Stimulated activated CD8-positive, alpha-beta memory T cell treated with anti-CD3 and anti-CD28 coated beads, Interleukin-7, amount 100 ng/mL, for 24 hours (primary cell): ENCODE data around the gene CDKAL1.

ENCODE experiments used
- DNase-seq: peaks from one replicate; pipeline ENCODE4 v3.0.0-alpha.2; 2020; ENCODE audit warnings: low read depth

CDKAL1 gene

DNA sequence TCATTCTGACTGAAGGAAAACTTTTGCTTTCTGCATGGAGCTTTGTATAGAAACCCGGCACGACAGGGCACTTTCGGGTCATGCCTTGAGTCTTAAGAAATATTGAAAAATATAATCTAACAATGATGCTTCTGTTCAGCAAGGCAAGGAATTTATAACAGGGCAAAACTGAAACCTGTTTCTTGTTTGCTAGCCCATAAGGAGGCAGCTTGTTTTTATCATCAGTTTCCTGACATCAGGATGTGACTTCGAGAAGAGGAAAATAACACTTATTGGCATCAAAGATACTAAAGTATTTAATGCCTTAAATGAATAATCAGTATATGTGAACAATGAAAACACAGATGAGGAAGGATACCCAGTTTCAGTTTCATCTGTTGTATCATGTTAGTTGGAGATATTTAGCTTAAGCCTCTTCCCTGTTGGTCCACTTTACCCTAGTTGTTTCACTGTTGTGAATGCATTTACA is 146.5 kb downstream of the CDKAL1 start:
- no peak for DNase-seq

DNA sequence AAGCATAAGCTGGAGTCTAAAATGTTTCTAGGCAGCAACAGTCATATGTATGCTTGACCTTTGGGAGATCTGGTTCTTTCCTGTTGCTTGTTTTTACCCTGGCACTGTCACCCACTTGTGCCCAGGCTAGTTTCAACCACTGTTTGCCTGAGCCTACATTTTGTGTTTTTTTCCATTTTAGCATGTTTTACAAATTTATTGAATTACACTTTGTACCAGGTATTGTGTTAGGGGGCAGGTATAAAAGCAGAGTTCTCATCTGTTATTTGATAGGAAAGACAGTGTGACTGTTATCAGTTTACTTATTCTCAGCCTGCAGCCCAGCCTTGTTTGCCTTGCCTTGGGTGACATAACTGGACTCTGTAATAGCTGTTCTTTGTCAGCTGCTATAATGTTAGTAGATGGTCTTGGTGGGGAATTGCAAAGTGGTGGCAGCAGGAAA is 147.0 kb downstream of the CDKAL1 start:
- DNase-seq: no peak

DNA sequence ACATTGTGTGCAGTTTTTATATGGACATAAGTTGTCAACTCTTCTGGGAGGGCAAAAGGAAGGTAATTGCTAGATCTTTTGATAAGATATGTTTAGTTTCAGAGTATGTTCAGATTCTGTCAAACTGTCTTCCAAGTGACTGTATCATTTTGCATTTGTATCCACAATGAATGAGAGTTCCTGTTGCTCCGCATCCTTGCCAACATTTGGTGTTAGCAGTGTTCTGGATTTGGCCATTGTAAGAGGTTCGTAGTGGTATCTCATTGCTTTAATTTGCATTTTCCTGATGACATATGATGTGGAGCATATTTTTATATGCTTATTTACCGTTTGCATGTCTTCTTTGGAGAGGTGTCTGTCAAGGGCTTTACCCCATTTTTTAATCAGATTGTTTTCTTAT is 150.2 kb downstream of the CDKAL1 start:
- no peak for DNase-seq

DNA sequence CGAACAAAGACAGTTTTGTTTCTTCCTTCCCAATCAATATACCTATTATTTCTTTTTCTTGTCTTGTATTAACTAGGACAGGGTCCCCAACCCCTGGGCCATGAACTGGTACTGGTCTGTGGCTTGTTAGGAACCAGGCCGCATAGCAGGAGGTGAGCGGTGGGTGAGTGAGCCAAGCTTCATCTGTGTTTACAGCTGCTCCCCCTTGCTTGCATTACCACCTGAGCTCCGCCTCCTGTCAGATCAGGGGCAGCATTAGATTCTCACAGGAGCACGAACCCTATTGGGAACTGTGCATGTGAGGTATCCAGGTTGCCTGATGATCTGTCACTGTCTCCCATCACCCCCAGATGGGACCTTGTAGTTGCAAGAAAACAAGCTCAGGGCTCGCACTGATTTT is 151.9 kb downstream of the CDKAL1 start:
- DNase-seq: no peak

DNA sequence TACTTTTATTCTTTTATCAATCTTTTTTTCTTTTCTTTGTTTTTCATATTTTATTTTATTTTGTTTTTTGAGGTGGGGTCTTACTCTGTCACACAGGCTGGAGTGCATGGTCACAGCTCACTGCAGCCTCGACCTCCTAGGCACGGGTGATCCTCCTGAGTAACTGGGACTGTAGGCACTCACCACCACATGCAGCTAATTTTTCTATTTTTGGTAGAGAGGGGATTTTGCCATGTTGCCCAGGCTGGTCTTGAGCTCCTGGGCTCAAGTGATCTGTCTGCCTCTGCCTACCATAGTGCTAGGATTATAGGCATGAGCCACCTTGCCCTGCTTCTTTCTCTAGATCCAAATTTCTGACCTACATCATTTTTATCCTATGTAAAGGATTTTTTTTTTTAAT is 153.2 kb downstream of the CDKAL1 start:
- DNase-seq: no peak

DNA sequence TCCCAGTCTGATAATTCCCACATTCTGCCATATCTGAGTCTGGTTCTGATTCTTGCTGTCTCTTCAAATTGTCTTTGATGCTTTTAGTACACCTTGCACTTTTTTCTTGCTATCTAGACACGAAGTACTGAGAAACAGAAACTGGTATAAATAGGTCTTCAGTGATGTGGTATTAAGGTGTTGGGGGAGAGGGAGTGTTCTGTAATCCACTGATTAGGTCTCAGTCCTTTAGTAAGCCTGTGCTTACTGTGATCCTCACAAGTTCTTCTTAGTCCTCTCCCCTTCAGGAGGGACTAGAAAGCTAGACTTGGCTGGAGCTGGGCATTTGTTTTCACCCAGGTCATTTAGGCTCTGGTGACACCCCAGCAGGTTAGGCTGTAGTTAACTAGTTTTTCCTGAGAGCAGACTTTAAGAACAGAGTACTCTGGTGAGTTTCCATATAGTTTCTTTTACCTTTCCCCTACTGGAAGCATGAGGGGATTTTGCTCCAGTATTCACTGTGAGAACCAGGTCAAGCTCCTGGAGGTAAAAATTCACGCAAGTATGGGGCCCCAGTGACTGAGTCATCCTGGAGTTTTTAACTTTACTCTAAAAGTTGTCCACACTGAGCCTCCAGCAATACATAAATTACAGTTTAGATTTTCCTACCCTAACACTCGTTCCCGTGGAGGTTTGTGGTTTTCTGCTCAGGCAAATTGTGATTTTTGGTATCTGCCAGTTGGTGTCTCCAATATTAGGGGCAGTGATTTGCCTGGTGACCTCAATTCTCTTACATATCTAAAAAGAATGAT is 154.6 kb downstream of the CDKAL1 start:
- no peak for DNase-seq

DNA sequence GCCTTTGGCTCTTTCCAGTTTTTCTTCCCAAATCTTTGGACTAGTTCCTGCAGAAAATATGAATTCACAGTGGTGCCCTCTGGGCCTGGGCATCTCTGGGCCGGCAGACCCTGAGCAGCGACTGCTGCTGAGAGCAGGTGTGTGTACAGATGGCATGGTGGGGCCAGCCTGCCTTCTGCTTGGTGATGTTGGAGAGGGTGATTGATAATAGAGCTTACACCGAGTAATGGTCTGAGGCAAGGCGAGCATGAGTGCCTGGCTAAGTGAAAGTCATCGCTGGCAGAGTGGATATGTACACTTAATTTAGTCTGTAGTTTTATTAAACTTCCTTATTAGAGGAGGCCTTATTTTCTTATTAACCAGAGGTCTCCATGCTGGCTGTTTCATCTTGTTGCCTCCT is 156.9 kb downstream of the CDKAL1 start:
- DNase-seq: no peak

DNA sequence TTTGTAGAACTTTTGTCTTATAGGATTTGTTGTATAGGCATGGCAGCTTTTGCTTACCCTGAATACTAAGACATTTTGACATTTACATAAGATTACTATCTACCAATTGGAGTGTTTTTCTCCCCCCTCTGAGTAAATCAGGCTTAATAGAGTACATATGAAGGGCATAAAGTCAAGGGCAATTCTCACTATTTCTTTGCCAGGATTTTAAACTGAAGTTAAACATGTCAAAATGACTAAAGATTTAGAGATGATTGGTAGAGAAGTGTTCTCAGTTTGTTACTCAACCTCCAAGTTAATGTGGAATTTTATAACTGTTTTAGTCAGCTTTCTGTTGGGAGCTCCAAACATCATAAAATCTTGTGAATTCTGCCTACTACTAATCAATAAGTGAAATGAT is 157.8 kb downstream of the CDKAL1 start:
- DNase-seq: no peak

DNA sequence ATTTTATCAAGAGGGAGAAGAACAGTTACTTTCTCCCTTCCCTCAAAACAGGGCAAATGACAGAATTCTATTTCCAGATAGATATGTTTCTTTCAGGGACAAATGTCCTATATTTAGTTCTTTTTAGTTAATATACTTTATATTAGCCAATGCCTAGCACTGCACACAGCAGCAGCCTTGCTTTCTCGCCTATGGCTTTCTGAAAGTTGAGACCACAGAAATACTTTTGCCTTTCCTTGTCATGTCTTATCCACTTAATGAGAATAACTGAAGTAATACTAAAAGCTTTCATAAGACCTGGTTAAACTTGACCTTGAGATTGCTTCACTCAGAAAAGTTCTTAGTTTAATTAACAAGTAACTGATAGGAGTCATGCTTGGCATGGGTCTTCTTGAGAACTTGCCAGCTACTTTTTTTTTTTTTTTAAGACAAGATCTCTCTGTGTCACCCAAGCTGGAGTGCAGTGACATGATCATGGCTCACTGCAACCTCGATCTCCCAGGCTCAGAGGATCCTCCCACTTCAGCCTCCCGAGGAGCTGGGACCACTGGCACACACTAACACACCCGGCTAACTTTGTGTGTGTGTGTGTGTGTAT is 159.3 kb downstream of the CDKAL1 start:
- no peak for DNase-seq

DNA sequence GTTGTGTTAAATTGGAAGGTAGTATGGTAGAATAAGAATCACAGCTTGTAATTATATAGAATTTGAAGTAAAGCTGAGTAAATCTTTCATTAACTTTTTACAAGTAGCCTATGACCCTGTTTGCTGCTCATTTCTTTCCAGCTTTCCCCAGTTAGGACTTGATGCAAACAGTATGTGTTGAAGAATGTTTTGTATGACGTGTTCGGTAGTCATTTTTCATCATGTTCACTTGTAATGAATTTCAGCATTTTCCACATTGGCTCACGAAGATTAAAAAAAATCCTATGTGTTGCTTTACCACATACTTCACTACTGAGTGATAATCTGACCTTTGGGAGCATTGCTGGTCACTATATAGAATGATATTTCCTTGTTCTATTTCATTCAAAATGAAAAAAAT is 162.4 kb downstream of the CDKAL1 start:
- no peak for DNase-seq

DNA sequence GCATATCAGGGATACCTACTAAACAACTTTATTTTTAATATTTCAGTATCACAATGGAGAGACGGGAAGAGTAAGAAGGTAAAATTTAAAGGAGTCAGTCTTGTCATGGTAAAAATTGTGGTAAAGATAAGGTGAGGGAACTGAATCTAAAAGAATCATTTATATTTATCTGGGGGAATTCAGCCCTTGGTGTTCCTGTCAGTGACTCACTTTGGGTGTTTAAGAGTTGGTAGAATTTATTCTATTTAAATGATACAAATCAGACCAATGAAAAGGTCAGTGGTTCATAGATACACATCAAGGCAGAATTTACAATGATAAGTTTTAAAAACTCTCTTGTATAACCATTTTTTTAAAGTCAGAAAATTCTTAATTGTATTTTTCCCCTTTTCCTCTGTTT is 164.4 kb downstream of the CDKAL1 start:
- DNase-seq: no peak

DNA sequence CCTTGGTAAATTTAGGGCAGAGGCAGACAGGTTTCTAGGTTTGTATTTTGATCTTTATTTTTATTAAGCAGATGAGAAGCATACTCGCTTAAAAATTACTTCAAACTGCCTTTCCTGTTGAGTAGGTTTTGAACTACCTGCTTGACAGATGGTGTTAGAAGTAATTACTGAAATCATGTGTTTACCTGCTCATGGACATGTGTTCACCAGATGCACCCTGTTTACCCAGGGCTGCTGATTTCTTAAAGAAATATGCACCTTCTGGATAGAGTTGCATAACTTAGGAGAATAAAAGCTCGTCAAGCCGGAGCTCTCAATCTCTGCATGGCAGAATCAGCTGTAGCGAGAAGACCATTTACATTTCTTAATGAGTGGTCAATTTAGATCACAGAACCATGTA is 165.1 kb downstream of the CDKAL1 start:
- DNase-seq: no peak

DNA sequence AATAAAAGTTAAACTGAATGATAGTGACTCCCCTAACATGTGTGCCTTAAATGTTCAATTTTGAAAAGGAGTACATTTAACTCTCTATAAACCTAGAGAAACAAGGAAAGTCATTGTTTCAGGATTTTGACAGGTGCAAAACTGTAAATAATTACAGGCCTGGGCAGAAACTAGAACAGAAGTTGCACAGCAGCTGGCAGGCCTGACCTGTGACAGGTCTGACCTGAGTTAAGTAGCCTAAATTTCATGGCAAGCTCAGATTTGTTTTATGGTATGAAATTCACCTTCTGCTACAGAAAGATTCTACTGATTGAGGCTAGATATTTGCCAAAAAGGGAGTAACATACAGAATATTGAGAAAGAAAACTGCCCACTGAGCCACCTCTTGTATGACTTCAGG is 166.1 kb downstream of the CDKAL1 start:
- no peak for DNase-seq

DNA sequence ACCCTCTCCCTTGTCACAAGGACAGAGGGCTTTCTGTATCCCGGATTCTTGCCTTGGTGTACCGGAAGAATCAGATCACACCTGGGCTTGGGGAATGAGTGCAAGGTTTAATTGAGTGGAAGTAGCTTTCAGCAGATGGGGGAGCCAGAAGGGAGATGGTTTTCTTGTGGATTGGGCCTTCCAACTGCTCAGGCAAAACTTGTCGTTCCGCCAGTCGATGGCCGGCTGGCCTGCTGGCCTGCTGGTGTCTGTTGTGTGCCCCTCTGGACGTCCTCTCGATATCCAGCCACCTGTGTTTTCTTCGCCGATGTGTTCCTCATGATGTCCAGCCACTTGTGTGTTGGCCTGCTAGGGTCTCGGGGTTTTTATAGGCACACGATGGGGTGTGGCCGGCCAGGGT is 168.1 kb downstream of the CDKAL1 start:
- no peak for DNase-seq

DNA sequence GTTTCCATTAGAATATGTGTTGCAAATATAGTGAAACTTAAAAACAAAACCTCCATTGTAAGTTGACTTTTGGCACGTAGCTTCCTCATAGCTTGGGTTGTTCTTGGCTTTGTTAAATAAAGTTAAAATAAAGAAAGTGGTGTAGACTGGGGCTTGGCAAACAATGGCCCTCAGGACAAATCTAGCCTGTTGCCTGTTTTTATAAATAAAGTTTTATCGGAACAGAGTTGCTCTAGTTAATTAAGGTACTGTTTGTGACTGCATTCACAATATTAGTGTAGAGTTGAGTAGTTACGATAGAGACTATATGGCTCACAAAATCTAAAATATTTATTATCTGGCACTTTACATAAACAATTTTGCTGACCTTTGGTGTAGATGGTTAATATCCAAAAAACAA is 168.8 kb downstream of the CDKAL1 start:
- no peak for DNase-seq

DNA sequence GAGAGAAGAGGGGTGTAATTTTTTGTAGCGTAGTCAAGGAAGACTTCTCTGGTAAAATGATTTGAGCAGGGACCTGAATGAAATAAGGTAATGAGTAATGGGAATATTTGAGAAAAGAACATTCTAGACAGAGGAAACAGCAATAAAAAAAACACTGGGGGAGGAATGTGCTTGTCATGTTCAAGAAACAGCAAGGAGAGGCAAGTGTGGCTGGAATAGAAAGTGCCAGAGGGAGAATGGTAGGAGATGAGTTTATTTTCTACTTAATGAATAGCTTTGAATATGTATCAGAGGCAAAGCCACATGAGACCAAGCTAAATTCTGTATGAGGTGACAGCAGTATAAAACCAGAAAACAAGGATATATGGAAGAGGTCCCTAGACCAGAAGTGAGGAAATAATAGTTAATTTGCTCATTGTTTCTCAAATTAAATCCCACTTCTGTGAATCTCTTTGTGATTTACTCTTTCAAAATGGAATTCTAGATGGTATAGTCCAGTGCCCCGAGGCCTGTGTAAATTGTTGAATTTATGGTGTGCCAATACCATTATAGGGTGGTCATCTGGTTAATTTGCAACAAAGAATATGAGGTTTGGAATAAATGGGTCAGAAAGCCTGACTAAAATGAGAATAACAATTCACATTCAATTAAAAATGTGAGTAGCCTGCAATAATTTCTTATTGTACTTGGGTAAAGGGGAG is 170.2 kb downstream of the CDKAL1 start:
- no peak for DNase-seq

DNA sequence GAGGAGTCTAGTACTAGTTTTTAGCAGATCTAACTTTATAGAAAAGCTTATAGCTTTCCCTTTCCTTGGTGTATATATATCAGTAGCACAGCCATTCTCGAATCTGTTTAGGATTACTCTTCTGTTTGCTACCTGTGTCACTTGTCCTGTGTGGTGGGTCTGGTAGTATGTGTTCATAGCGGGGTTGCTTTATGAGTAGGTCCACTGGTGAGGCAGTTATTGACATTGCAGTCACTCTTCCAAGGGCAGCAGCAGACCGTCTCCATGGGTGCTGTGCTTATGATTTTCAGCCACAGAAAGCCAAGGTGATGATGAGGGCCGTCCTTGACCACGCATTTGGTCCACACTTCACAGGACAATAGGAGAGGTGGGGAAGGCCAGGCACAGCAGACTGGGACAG is 171.5 kb downstream of the CDKAL1 start:
- no peak for DNase-seq

DNA sequence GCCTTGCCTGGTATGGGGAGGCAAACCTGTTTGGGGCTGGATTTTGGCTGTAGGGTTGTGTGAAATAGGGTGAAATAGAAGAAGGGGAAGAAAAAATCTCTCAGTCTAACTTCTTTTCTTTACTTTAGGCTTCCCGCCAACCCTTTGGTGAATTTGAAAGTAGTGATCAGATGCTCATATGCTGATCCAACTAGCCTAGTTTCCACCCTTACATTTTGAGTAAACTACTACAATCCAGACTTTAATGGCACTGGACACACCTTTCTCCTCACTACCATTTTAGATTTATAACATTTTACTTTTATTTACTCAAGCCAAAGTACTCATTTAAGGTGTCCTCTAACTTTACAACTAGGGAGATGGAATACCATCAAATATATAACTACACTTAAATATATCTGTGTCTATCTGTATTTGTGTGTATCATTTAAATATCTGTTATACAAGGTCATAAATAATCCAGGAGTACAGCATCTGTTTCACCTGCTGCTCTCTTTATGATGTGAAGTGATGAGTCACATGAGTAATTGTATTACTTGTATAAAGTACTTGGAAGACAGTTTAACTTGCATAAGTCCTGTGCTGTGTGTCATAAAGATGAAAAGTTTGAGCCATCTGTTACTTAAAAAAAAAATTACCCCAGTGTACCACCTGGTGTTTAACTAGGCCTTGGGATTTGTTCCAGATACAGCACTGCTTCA is 172.1 kb downstream of the CDKAL1 start:
- DNase-seq: no peak

DNA sequence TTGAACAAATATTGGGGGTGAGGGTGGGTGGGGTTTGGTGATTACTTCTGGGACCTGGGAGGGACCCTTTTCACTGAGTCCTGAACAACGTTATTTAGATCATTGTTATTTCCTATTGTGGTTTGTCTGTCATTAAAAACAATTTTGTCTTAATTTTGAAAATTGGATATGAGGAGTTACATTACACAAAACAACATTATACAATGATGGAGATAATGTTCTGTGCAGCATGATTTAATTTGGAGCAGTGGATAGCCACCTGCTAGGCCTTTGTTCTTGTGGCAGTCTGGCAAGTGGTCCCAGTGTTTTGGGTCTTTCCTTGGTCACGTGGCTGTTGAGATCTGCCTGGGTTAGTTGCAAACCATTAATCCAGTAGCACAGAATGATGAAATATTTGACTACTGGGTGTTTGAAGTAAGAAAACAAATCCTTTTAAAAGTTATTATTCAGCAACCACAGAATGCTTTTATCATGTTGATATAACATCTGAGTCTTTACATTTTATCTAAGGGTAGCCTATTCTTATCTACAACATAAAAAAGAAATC is 172.8 kb downstream of the CDKAL1 start:
- DNase-seq: no peak

DNA sequence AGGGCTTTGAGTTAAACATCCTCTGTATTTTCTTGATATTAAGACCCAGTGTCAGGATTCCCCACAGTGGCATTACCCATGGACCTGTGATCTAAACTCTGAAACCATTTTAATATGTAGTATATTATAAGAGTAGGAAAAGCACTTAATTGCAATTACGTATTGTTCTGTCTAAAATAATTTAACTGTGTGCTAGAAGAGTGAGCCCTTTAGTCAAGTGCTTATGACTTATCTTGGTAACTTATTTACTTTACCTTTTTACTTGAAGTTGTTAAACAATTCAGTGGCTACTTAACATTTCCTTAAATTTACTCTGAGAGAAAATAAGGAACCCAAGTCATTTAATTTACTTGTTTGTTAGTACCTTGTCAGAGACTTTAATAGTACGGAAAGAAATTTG is 173.6 kb downstream of the CDKAL1 start:
- DNase-seq: no peak

DNA sequence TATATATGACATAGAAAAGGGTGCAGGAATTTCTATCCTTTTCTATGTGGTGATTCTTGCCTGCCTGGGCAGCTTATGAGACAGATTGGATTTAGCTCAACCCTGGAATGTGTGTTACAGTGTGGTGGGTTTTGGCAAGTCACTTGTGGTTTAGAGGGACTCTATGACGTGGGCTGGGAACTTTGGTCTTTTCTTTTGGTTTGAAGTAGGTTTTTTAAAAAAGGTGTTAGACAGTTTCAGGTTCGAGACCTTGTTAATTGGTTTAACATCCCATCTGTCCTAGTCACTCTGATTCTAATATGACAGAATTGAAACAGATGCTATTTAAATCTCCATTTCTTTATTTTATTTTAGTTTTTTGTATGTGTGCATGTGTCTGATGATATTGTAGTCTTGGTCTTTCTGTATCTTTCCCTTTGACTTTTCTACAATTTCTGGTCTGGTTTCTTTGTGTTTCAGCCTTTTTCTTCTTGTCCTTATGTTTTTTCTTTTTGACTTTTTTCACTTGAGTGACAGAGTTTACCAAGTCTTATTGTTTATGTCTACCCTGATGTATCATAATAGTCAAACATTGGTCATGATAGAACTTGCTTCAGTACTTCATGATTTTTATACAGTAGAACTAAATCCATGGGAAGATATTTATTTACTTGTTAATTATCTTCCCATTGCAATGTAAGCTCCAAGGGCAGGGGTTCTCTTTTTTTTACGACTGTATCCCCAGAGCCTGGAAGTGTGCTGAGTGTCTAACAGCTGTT is 174.3 kb downstream of the CDKAL1 start:
- no peak for DNase-seq

DNA sequence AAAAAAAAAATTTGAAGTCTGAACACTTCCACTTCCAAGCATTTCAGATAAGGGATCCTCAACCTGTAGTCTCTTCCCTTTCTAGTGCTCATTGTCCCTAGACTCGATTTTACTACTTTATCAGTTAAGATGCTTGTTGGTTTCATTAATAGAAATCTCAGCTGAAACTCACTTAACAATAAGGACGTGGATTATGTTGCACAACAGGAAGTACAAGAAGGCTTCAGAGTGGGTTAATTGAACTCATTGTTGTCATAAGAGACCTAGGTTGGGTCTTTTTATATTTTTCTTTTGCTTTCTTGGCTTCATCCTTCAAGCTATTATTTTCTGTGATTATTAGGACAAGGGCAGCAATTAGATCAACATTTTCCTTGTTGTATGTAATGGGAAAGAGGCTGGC is 175.2 kb downstream of the CDKAL1 start:
- DNase-seq: no peak
